ENCODE results near the gene GRXCR1.

Gene GRXCR1

GRCh38 chr4:42928582-42928981, 36.1 kb downstream of the GRXCR1 start:
- DNase-seq (ENCODE audit: low read depth), result no peak

GRCh38 chr4:42942216-42942615, 49.7 kb downstream of the GRXCR1 start:
- DNase-seq (ENCODE audit: low read depth), result no peak

- no peak for DNase-seq (ENCODE audit: low read depth)
Observed at GRCh38 chr4:42945874-42946273, 53.4 kb downstream of the GRXCR1 start.

- no peak for DNase-seq (ENCODE audit: low read depth)
Observed at GRCh38 chr4:42953321-42953720, 60.8 kb downstream of the GRXCR1 start.

- no peak for DNase-seq (ENCODE audit: low read depth)
Observed at GRCh38 chr4:42954963-42955669, 62.6 kb downstream of the GRXCR1 start.

- no peak for DNase-seq (ENCODE audit: low read depth)
Observed at GRCh38 chr4:42955746-42956505, 63.4 kb downstream of the GRXCR1 start.

GRCh38 chr4:42965326-42965725, 72.8 kb downstream of the GRXCR1 start:
- no peak for DNase-seq (ENCODE audit: low read depth)

- no peak for DNase-seq (ENCODE audit: low read depth)
Observed at GRCh38 chr4:42985976-42986375, 93.5 kb downstream of the GRXCR1 start.

- DNase-seq (ENCODE audit: low read depth), result no peak
Observed at GRCh38 chr4:42995343-42995944, 102.9 kb downstream of the GRXCR1 start.

- DNase-seq (ENCODE audit: low read depth), result no peak
Observed at GRCh38 chr4:43008793-43009192, 116.3 kb downstream of the GRXCR1 start.

GRCh38 chr4:43014256-43014655, 121.7 kb downstream of the GRXCR1 start:
- no peak for DNase-seq (ENCODE audit: low read depth)

- no peak for DNase-seq (ENCODE audit: low read depth)
Observed at GRCh38 chr4:43041632-43042031, 149.1 kb downstream of the GRXCR1 start.

GRCh38 chr4:43047058-43047457, 154.5 kb downstream of the GRXCR1 start:
- no peak for DNase-seq (ENCODE audit: low read depth)

GRCh38 chr4:43048570-43048969, 156.1 kb downstream of the GRXCR1 start:
- no peak for DNase-seq (ENCODE audit: low read depth)

GRCh38 chr4:43049326-43049725, 156.8 kb downstream of the GRXCR1 start:
- DNase-seq (ENCODE audit: low read depth), result no peak

GRCh38 chr4:43066415-43066814, 173.9 kb downstream of the GRXCR1 start:
- no peak for DNase-seq (ENCODE audit: low read depth)

GRCh38 chr4:43071069-43071468, 178.6 kb downstream of the GRXCR1 start:
- DNase-seq (ENCODE audit: low read depth), result no peak
